Activated naive CD4-positive, alpha-beta T cell treated with anti-CD3 and anti-CD28 coated beads, Interleukin-2, amount 50 U/mL, for 72 hours (primary cell): Measurements from ENCODE around the gene BCAT1. TPM values are rescaled to one million over a fixed set of nuclear protein-coding genes. Genes with fewer than 3 reads are reported as not detected.

Experiments
- ATAC-seq, 2 donors: fragments of 150-1000 bp; cut with Tn5 transposase; 2 replicates each; pipeline ENCODE4 v1.10.0; 2021; ENCODE audit warnings: mild to moderate bottlenecking in 2 of 2, moderate library complexity in 2 of 2
- DNase-seq, 2 donors: peaks; one replicate each; pipeline ENCODE4 v3.0.0; 2021 to 2022; ENCODE audit warnings: low spot score in 2 of 2
- H3K27ac Mint-ChIP-seq, 2 donors: one replicate each; pipeline ENCODE4 v1.8.0; 2022; ENCODE audit warnings: mild to moderate bottlenecking in 2 of 2, mixed read lengths in 2 of 2
- H3K36me3 Mint-ChIP-seq, 2 donors: one replicate each; pipeline ENCODE4 v1.8.0; 2022; ENCODE audit warnings: mixed read lengths in 2 of 2
- H3K9me3 Mint-ChIP-seq, 2 donors: one replicate each; pipeline ENCODE4 v1.8.0; 2022; ENCODE audit warnings: mixed read lengths in 2 of 2
- total RNA-seq, 2 donors: library from RNA; stranded (reverse); gene quantifications; one replicate each; pipeline ENCODE4 v1.2.3, GENCODE V29; 2022

The BCAT1 gene
- total RNA-seq, 2 donors from 2014 or later, result 6.3 to 42.8 TPM

- ATAC-seq (no peak), DNase-seq (no peak)
- Mint-ChIP-seq H3K9me3 (peaks cover 0 to 8% of the 10 kb centered on the region in 2 donors), H3K27ac (no peak overlapping the region), H3K36me3 (peaks cover 0 to 8% of the 10 kb centered on the region in 2 donors)
Observed at GRCh38 chr12:24796876-24797275, 152.0 kb downstream of the BCAT1 start.

- Mint-ChIP-seq H3K36me3 (peaks cover 0 to 6% of the 10 kb centered on the region in 2 donors), H3K9me3 (peaks cover 0 to 5% of the 10 kb centered on the region in 2 donors), H3K27ac (peak overlapping the region; percentile 26 to 63)
- ATAC-seq (peak; percentile 55 to 66), DNase-seq (no peak)
Observed at GRCh38 chr12:24795699-24796347, 153.1 kb downstream of the BCAT1 start.

- H3K27ac Mint-ChIP-seq, result no peak overlapping the region
- DNase-seq (no peak), ATAC-seq (no peak)
- no peaks in the 10 kb centered on the region for H3K9me3 Mint-ChIP-seq
- H3K36me3 Mint-ChIP-seq, result peaks cover 0 to 6% of the 10 kb centered on the region in 2 donors
Observed at GRCh38 chr12:24791622-24792021, 157.3 kb downstream of the BCAT1 start.

- Mint-ChIP-seq H3K36me3 (peaks cover 0 to 6% of the 10 kb centered on the region in 2 donors), H3K27ac (no peak overlapping the region)
Observed at GRCh38 chr12:24788886-24789285, 160.0 kb downstream of the BCAT1 start.

GRCh38 chr12:24780697-24781368 is 168.1 kb downstream of the BCAT1 start:
- no peaks in the 10 kb centered on the region for H3K36me3 Mint-ChIP-seq
- H3K9me3 Mint-ChIP-seq, result no peaks in the 10 kb centered on the region
- ATAC-seq, result no peak
- DNase-seq, result no peak
- H3K27ac Mint-ChIP-seq, result no peak overlapping the region

More at GRCh38 chr12:24788886-24789285, 160.0 kb downstream of the BCAT1 start:
- no peaks in the 10 kb centered on the region for H3K9me3 Mint-ChIP-seq
- DNase-seq (no peak), ATAC-seq (no peak)

- Mint-ChIP-seq H3K9me3 (no peaks in the 10 kb centered on the region), H3K36me3 (no peaks in the 10 kb centered on the region), H3K27ac (no peak overlapping the region)
- DNase-seq (no peak), ATAC-seq (peak in 1 of 2 donors; percentile 75)
Observed at GRCh38 chr12:24778486-24779304, 170.2 kb downstream of the BCAT1 start.

GRCh38 chr12:24777359-24777758 is 171.5 kb downstream of the BCAT1 start:
- no peaks in the 10 kb centered on the region for H3K9me3 Mint-ChIP-seq
- H3K27ac Mint-ChIP-seq, result peak overlapping the region in 1 of 2 donors; percentile 45
- DNase-seq (no peak), ATAC-seq (no peak)
- H3K36me3 Mint-ChIP-seq, result no peaks in the 10 kb centered on the region

GRCh38 chr12:24776861-24777260 is 172.0 kb downstream of the BCAT1 start:
- Mint-ChIP-seq H3K9me3 (no peaks in the 10 kb centered on the region), H3K27ac (no peak overlapping the region)

GRCh38 chr12:24775073-24775472 is 173.8 kb downstream of the BCAT1 start:
- Mint-ChIP-seq H3K36me3 (no peaks in the 10 kb centered on the region), H3K9me3 (no peaks in the 10 kb centered on the region), H3K27ac (no peak overlapping the region)
- DNase-seq (no peak), ATAC-seq (no peak)

More at GRCh38 chr12:24776861-24777260, 172.0 kb downstream of the BCAT1 start:
- DNase-seq (no peak), ATAC-seq (no peak)
- H3K36me3 Mint-ChIP-seq, result no peaks in the 10 kb centered on the region

GRCh38 chr12:24773996-24774395 is 174.9 kb downstream of the BCAT1 start:
- Mint-ChIP-seq H3K36me3 (no peaks in the 10 kb centered on the region), H3K27ac (no peak overlapping the region), H3K9me3 (no peaks in the 10 kb centered on the region)
- DNase-seq (no peak), ATAC-seq (no peak)

GRCh38 chr12:24772813-24773212 is 176.1 kb downstream of the BCAT1 start:
- no peaks in the 10 kb centered on the region for H3K9me3 Mint-ChIP-seq
- DNase-seq, result no peak
- ATAC-seq, result no peak
- no peaks in the 10 kb centered on the region for H3K36me3 Mint-ChIP-seq
- no peak overlapping the region for H3K27ac Mint-ChIP-seq

GRCh38 chr12:24770821-24771220 is 178.1 kb downstream of the BCAT1 start:
- no peaks in the 10 kb centered on the region for H3K9me3 Mint-ChIP-seq
- no peak overlapping the region for H3K27ac Mint-ChIP-seq
- ATAC-seq, result no peak
- no peak for DNase-seq
- H3K36me3 Mint-ChIP-seq, result peaks cover 0 to under 1% of the 10 kb centered on the region in 2 donors

- no peak overlapping the region for H3K27ac Mint-ChIP-seq
- H3K36me3 Mint-ChIP-seq, result peaks cover 0 to 5% of the 10 kb centered on the region in 2 donors
- no peak for ATAC-seq
- H3K9me3 Mint-ChIP-seq, result no peaks in the 10 kb centered on the region
- DNase-seq, result no peak
Observed at GRCh38 chr12:24770334-24770733, 178.6 kb downstream of the BCAT1 start.

GRCh38 chr12:24769682-24770081 is 179.2 kb downstream of the BCAT1 start:
- DNase-seq (no peak), ATAC-seq (no peak)
- Mint-ChIP-seq H3K27ac (no peak overlapping the region), H3K9me3 (no peaks in the 10 kb centered on the region), H3K36me3 (peaks cover 0 to 5% of the 10 kb centered on the region in 2 donors)

- Mint-ChIP-seq H3K36me3 (peaks cover 0 to 5% of the 10 kb centered on the region in 2 donors), H3K9me3 (no peaks in the 10 kb centered on the region), H3K27ac (no peak overlapping the region)
- DNase-seq, result no peak
- no peak for ATAC-seq
Observed at GRCh38 chr12:24768415-24768814, 180.5 kb downstream of the BCAT1 start.

GRCh38 chr12:24767016-24767415 is 181.9 kb downstream of the BCAT1 start:
- DNase-seq (no peak), ATAC-seq (peak in 1 of 2 donors; percentile 75)
- H3K27ac Mint-ChIP-seq, result no peak overlapping the region
- H3K9me3 Mint-ChIP-seq, result no peaks in the 10 kb centered on the region
- peaks cover 0 to 5% of the 10 kb centered on the region in 2 donors for H3K36me3 Mint-ChIP-seq

- ATAC-seq (peak in 1 of 2 donors; percentile 81), DNase-seq (no peak)
- H3K9me3 Mint-ChIP-seq, result no peaks in the 10 kb centered on the region
- H3K27ac Mint-ChIP-seq, result peak overlapping the region in 1 of 2 donors; percentile 23
- H3K36me3 Mint-ChIP-seq, result peaks cover 0 to 5% of the 10 kb centered on the region in 2 donors
Observed at GRCh38 chr12:24764712-24765111, 184.2 kb downstream of the BCAT1 start.
